Measurements from ENCODE around the gene LINGO3. TPM values are rescaled to one million over a fixed set of nuclear protein-coding genes. Genes with fewer than 3 reads are reported as not detected.

The LINGO3 gene
- total RNA-seq, 2 donors from 2014 or later: 0.10 TPM; not detected in 1

DNA sequence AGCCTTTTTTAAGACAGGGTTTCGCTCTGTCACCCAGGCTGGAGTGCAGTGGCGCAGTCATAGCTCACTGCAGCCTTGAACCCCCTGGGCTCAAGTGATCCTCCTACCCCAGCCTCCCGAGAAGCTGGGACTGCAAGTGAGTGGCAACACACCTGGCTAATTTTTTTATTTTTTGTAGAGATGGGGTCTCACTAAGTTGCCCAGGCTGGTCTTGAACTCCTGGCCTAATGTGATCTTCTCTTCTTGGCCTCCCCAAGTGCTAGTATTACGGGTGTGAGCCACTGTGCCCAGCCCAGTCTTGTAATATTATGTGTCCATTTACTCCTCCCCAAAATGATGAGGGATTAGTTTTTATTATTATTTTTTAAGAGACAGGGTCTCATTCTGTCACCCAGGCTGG, 3.1 kb upstream of the LINGO3 start:
- no peak for DNase-seq (ENCODE audit: low spot score)
- intact Hi-C loops (cut with DNase I): no loop called here

DNA sequence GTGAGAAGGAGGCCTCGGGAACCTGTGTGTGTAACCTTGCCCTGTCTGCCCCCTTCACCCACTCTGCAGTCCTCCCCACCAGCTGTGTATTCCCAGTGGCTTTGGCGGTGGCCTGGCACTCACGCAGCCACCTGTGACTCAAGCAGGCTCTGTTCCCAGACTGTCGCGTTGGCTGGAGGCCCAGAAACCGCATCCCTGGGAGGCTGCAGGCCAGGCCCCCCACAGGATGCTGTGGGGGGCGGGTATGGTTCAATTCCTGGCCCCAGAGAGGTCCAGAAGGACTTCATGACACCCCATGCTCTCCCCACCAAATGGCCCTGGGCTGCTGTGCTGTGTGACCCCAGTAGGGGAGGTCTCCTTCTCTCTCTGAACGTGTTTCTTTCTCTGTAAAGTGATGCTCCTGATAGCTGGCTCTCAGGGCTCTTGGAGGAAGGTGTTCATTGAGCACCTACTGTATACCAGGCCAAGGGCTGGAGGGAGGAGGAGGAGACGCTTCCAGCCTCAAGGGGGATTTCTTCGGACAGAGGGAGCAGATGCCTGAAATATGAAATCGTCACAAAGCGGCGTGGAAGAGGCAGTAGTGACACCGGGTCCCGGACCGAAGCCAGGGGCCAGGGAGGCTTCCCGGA, 1.9 kb upstream of the LINGO3 start:
- DNase-seq (ENCODE audit: low spot score): no peak
- intact Hi-C loops (cut with DNase I): no loop called here

DNA sequence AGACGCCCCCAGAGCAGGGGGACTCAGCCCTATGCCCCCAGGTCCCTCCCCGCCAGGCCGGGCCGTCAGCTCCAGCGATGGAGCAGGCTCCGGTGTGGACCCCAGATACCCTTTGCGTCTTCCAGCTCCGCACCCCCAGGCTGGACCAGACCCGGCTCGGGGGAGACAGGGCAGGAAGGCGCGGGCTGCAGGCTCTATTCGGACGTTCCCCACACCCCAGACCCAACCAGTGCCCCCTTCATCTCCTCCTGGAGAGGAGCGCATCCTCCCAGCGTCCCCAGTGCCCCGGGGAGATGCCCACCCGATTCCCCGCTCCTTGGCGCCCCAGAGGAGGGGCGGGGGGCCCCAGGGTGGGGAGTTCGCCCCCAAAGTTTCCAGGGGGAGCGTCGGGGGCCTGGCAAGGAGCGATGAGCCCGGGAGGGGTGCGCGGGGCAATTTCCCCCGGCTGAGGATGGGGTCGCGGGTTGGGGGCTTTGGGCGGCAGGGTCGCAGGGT, 389 bp downstream of the LINGO3 start:
- intact Hi-C loops (cut with DNase I): no loop called here
- no peak for DNase-seq (ENCODE audit: low spot score)

DNA sequence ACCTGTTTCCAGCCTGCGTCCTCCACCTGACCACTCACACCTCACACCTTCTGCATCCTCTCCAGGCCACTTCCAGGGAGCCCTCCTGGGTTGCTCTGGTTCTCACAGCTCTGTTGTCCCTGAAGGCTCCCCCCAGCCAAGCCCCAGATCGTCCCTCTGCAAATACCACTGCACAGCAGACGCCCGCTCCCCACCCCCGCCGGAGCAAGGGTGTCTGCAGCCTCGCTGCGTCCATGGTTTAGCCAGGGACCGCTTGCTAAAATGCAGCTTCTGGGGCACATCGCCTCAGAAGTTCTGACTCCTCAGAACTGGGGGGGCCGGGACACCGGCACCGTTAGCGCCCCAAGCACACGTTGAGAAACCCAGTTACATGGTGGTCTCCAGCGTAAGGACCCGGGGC, 983 bp downstream of the LINGO3 start:
- no peak for DNase-seq (ENCODE audit: low spot score)
- intact Hi-C loops (cut with DNase I): no loop called here

DNA sequence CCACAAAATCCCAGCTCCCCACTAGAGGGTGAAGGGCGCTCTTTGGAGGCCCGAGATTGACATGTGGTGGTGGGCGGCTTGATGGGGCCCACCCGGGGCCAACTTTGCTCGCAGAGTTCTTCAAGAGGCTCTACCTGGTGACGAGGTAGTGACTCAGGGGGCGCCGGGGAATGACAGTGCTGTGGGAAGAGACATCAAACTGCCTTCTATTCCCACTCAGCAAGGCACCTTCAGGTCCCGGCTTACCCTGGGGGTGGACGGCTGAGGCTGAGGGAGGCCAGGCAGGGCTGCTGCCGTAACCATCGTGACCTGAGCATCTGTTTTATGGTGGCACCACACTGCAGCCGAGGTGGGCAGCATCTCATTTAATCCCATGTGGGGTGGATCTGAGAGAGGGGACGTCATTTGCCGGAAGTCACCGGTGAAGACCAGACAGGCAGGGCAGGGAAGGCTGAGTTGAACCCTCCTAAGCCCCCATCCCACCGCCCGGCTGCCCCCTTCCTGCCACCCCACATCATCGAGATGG, 1.6 kb downstream of the LINGO3 start:
- no peak for DNase-seq (ENCODE audit: low spot score)
- intact Hi-C loops (cut with DNase I): no loop called here

DNA sequence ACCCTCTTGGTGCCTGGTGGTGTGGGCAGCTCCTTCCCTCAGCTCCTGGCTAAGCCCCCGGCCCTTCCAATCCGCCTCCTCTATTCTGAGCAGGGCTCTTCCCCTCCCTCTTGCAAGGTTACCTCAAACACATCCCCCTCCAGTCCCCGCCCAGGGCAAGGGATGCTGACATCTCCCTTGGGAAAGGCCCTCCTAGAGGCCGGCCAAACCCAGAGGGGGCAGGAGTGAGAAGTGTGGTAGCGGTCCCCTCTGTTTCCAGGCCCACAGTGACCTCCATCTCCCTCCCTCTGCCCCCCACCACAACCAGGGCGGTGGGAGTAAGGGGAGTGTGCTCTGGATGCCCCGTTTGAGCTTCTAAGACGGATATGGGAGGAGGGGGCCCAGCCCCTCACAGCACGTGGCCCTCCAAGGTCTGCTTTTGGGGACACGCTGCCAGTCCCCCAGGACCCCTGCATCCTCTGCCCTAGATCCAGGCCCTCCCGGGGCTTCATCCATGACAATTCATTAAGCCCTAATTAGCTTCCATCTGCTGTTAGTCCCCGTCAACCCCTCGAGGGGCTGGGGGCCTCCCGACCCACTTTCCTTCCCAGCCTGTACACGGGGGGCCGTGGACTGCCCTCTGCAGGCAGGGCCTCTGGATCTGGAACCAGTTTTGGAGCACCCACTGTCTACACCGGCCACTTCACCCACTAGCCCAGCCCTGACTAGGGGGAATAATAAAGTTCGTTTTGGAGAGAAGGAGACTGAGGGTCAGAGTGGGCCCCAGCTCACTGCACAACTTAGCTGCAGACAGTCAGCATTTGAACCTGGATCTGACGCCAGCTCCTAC, 2.3 kb downstream of the LINGO3 start:
- intact Hi-C loops (cut with DNase I): no loop called here
- DNase-seq (ENCODE audit: low spot score): no peak

DNA sequence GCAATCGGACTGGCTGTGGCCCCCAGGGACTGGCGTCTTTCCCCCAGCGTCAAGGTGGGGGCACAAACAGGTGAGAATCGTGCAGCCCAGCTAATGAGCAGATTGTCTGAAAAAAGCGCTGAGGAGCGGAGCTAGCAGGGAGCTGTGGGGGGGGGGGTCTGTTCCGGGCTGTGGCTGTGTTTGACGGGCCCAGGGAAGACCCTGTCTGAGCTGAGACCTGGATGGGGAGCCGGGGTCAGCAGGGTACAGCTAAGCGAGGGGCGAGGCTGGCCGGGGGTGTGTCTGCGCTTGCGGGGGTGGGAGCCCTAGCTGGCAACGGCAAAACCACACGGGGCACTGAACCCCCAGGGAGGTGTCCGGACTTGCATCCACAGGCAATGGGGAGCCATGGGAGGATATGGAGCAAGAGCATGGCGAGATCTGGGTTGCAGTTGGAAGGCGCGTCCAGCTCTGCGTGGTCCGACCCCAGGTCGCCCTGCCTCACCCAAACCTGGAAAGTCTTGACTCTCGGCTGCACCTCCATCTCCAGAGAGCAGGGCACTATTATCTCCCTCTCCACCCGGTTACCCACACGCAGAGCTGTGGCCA, 4.6 kb downstream of the LINGO3 start:
- intact Hi-C loops (cut with DNase I): no loop called here

DNA sequence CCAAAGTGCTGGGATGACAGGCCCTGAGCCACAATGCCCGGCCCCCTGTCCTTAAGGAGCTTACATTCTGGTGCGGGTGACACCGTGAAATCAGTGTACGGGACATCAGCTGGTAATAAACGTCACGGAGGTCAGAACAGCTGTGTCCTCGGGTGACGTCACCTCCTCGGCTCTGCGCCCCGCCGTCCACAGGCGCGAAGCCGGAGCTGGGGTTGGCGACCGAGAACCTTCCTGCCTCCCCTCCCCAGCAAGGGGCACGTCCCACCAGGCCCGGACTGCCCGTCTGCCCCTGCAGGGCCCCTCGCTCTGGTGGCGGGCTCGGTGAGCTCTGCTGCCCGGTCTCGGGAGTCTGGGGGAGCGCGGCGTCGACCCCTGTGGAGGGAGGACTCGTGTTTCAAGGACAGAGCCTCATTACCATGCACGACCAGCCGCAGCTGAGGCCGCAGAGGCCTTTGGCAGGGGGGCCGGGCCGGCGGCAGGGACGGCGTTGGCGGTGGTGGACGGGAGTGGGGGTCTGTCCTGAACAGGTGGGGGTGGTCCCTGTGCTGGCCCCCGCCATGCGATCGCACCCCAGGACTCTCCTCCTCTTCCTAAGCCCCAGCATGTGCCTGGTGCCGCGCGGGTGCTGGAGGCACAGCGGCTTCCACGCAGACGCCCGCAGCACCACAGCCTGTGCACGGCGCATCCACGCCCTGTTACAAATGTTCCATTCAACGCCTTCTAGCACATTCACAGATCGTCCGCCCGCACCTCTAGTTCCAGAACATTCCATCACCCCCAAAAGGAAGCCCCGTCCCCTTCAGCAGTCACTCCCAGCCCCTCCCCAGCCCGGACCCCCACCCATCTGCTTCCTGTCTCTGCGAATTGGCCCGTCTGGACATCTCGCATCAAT, 5.4 kb downstream of the LINGO3 start:
- no peak for DNase-seq (ENCODE audit: low spot score)
- intact Hi-C loops (cut with DNase I): no loop called here

More for the DNA sequence above, 4.6 kb downstream of the LINGO3 start:
- DNase-seq (ENCODE audit: low spot score): no peak

DNA sequence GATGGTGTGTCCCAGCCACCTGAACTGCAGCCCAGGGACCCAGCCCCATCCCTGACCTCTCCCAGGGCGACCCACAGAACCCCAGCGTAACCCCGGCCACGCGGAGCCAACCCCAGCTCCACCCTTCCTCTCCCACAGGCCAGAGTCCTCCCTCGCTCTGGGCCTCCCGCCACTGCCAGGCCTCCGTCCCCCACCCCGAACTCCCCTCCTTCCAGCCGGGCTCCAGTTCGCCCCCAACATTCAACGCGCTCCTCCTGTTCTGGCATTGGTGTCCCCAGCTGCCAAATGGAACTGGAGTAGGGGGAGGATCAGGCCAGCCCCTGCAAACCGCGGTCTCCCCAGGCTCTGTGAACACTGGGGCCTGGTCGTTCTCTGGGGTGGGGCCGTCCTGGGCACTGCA, 7.4 kb downstream of the LINGO3 start:
- intact Hi-C loops (cut with DNase I): no loop called here
- no peak for DNase-seq (ENCODE audit: low spot score)

DNA sequence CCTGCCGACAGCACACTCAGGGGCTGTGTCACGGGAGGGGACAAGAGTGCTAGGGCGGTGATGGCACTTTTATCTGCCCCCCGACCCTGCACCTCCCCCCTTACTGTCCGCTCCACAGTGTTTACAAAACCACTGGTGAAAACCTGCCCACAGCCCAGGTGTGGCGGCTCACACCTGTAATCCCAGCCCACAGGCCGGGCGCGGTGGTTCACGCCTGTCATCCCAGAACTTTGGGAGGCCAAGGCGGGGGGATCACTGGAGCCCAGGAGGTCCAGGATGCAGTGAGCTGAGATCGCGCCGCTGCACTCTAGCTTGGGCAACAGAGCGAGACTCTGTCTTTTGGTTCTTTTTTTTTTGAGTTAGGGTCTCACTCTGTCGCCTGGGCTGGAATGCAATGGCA, 11.8 kb downstream of the LINGO3 start:
- intact Hi-C loops (cut with DNase I): no loop called here
- no peak for DNase-seq (ENCODE audit: low spot score)

DNA sequence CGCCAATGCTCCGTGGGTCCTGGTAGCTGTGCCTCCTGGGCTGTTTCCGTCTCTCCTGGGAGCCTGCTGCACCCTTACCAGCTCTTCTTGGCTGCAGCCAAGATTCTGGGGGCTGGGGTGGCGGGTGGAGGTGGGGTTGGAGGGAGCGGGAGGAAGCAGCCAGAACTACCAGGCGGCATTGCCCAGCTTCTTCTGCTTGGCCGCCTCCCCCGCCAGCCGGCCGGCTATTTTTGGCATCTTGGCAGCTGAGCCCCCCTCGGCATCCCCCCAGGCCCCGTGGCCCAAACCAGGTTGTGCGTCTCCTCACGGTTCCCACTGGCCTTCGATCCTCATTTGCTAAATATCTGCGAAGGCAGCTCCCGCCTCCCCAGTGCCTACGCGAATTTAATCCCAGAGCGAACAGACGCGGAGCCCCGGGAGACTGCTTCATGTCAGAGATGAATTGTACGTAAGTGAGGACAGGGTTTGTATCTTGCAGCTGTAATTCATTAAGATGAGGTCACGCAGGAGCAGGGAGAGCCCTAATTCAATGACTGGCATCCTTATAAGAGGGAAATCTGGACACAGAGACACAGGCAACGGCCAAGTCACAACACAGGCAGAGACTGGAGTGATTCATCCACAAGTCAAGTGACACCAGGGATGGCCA, 13.1 kb downstream of the LINGO3 start:
- peak; percentile 78 for DNase-seq (ENCODE audit: low spot score)
- intact Hi-C loops (cut with DNase I): no loop called here

DNA sequence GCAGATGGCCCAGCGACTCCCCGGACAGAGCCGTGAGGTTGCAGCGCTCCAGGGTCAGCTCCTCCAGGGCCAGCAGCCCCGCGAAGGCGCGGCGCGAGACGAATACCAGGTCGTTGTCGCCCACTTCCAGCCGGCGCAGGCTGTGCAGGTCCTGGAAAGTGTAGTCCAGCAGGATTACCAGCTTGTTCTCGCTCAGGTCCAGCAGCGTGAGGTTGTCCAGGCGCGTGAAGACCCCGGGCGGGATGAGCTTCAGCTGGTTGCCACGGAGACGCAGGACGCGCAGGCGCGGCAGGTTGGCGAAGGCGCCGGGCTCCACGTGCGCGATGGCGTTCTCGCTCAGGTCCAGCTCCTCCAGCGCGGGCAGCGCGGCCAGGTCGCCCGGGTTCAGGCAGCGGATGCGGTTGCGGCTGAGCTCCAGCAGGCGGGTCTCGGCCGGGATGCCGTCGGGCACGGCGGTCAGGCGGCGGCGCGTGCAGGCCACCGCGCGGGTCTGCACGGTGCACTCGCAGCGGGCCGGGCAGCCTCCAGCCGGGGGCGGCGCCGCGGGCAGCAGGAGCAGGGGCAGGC, 16.7 kb downstream of the LINGO3 start:
- intact Hi-C loops (cut with DNase I): no loop called here
- DNase-seq (ENCODE audit: low spot score): no peak

DNA sequence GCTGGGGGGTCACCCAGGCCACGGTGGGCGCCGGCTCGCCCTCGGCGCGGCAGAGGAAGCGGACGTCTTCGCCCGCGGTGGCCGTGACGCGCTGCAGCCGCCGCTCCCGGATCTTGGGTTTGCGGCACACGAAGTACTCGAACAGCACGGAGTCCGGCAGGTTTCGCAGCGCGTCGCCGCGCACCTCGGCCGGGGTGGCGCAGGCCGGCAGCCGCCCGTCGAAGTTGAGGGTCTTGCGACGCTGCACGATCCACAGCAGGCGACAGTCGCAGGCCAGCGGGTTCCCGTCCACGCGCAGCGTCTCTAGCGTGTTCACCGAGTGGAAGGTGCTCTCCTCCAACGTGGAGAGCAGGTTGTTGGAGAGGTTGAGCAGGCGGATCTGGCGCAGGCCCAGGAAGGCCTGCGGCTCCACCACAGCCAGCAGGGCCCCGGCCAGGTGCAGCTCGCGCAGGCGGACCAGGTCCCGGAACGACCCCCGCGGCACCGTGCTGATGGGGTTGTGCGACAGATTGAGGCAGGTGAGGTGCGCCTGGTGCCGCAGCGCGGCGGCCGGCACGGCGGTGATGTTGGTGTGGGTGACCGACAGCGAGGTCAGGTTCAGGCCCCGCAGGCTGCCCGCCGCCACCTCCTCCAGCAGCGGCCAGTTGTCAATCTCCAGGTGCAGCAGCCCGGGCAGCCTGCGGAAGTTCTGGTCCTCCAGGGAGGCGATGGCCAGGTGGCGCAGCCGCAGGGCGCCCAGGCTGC, 17.3 kb downstream of the LINGO3 start:
- DNase-seq (ENCODE audit: low spot score): no peak

DNA sequence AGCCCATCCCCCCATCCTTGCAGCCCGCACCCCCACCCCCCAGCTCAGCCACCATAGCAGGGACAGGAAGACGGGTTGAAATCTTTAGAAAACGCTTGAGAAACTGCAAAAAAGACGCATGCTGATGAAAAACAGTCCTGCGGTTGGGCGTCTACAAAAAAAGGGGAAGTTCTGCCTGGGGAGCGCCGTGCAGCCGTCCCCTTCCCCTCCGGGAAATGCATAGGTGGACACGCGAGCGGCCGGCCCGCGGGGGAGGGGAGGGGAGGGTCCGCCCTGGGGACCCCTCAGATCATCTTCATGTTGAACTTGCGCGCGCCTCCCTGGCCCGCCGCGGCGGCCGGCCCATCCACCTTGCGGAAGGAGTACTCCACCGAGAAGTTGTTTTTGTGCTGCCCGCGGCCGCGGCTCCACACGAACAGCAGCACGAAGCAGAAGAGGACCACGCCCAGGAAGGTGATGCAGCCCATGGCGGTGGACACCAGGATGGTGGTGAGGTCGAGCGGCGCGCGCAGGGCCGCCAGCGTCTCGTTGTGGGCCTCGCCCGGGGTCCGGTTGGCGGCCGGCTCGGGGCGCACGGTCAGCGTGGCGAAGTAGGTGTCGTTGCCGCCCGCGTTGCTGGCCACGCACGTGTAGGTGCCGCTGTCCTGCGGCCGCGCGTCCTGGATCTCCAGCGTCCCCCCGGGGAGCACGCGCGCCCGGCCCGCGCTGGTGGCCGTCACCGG, 18.1 kb downstream of the LINGO3 start:
- peak; percentile 88 for DNase-seq (ENCODE audit: low spot score)
- intact Hi-C loops (cut with DNase I): no loop called here

More for the DNA sequence above, 17.3 kb downstream of the LINGO3 start:
- intact Hi-C loops (cut with DNase I): no loop called here

DNA sequence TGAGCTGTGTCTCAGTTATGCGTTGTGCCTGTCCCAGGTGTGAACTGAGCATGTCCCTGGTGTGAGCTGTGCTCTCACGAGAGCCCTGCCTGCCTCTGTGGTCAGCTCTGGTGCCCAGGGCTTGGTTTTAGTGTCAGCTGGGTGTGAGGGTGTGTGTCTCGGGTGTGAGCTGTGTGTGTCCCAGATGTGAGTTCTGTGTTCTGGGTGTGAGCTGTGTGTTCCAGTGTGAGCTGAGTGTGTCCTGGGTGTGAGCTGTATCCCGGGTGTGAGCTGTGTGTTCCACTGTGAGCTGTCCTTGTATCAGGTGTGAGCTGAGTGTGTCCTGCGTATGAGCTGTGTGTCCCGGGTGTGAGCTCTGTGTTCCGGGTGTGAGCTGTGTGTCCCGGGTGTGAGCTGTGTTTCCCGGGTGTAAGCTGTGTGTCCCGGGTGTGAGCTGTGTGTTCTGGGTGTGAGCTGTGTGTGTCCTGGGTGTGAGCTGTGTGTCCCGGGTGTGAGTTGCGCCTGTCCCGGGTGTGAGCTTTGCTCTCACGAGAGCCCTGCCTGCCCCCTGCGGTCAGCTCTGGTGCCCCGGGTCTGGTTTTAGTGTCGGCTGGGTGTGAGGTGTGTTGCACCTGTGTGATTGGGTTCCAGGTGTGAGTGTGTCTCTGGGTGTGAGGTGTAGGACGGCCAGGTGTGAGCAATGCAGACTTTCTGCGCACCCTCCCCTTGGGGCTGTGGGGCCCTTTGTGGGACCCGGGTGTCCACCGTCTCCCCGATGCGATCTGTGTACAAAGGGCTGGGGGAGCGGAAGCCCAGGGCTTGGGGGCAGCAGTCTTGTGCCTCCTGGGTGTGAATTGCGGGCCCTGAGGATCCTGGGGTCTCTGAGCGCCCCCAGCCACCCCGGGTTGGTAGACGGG, 18.9 kb downstream of the LINGO3 start:
- DNase-seq (ENCODE audit: low spot score): no peak
- intact Hi-C loops (cut with DNase I): no loop called here

DNA sequence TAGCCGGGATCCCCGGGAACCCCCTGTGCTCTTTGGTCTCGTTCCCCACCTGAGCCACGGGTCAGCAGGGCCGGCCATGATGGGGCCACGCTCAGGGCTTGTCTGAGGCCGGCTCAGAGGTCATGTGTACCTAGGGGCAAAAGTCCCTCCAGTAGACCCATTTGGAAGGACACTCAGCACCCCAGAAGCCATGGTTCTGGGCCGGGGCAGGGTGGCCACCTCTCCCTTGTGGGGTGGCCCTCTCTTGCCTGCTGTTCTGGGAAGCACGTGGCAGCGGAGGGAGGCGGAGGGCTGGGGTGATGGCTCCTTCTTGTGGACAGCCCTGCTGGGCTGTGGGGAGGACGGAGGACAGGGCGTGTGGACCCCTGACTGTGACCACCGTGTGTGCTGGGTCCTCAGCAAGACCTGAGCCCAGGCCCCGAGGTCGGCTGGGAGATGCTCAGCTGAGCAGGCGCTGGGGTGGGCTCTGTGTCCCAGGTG, 19.6 kb downstream of the LINGO3 start:
- no peak for DNase-seq (ENCODE audit: low spot score)
- intact Hi-C loops (cut with DNase I): no loop called here

Data from posterior vena cava (tissue), 2 donors.